ENCODE measurements around the gene GPN2.
"Not testable (repeated sequence)": the region's sequence is repeated elsewhere in the genome, so short reads cannot be mapped to it uniquely, and the experiment has no call there.

GPN2 gene

GRCh38 chr1:26900001-26900814, 10.1 kb upstream of the GPN2 start, which contains the start of gene GPATCH3:
TSS of gene GPATCH3 (minus strand) at chr1:26900467. CDS start at chr1:26900442, 25 bp downstream.
- peaks cover 14 to 27% of the 10 kb centered on the region in 2 donors for H3K36me3 ChIP-seq (ENCODE audit: control insufficient read depth in 1 of 2, insufficient read depth in 2 of 2, low read length in 2 of 2)
- H3K27ac ChIP-seq (ENCODE audit: low read length) = peak within 1 kb of the TSS; percentile 93
- no peaks in the 10 kb centered on the region for H3K9me3 ChIP-seq (ENCODE audit: control insufficient read depth in 1 of 2, low read length in 2 of 2)
- H3K27me3 ChIP-seq (ENCODE audit: low read depth, low read length) = no peaks in the 10 kb centered on the region
- peak within 1 kb of the TSS; percentile 88 to 100 for H3K4me3 ChIP-seq (ENCODE audit: low read depth in 1 of 2, low read length in 2 of 2)
- H3K4me1 ChIP-seq (ENCODE audit: control insufficient read depth in 1 of 2, insufficient read depth in 2 of 2, low read length in 2 of 2) = peaks cover 8 to 20% of the 10 kb centered on the region in 2 donors

- Histone ChIP-seq H3K4me3 (ENCODE audit: low read depth in 1 of 2, low read length in 2 of 2) (no peak overlapping the region), H3K9me3 (ENCODE audit: control insufficient read depth in 1 of 2, low read length in 2 of 2) (no peaks in the 10 kb centered on the region), H3K36me3 (ENCODE audit: control insufficient read depth in 1 of 2, insufficient read depth in 2 of 2, low read length in 2 of 2) (peaks cover 26 to 56% of the 10 kb centered on the region in 2 donors), H3K27ac (ENCODE audit: low read length) (no peak overlapping the region), H3K27me3 (ENCODE audit: low read depth, low read length) (no peaks in the 10 kb centered on the region), H3K4me1 (ENCODE audit: control insufficient read depth in 1 of 2, insufficient read depth in 2 of 2, low read length in 2 of 2) (peaks cover 8 to 20% of the 10 kb centered on the region in 2 donors)
These were observed 7.3 kb upstream of the GPN2 start for GRCh38 chr1:26897351-26897750.

- H3K27me3 ChIP-seq (ENCODE audit: low read depth, low read length) = no peaks in the 10 kb centered on the region
- peaks cover 30 to 56% of the 10 kb centered on the region in 2 donors for H3K36me3 ChIP-seq (ENCODE audit: control insufficient read depth in 1 of 2, insufficient read depth in 2 of 2, low read length in 2 of 2)
- no peak overlapping the region for H3K4me3 ChIP-seq (ENCODE audit: low read depth in 1 of 2, low read length in 2 of 2)
- H3K9me3 ChIP-seq (ENCODE audit: control insufficient read depth in 1 of 2, low read length in 2 of 2) = no peaks in the 10 kb centered on the region
- H3K27ac ChIP-seq (ENCODE audit: low read length) = no peak overlapping the region
- H3K4me1 ChIP-seq (ENCODE audit: control insufficient read depth in 1 of 2, insufficient read depth in 2 of 2, low read length in 2 of 2) = peaks cover 10 to 19% of the 10 kb centered on the region in 2 donors
These were observed 4.2 kb upstream of the GPN2 start for GRCh38 chr1:26894263-26894662.

GRCh38 chr1:26890467-26890796, 349 bp upstream of the GPN2 start:
- Histone ChIP-seq H3K9me3 (ENCODE audit: control insufficient read depth in 1 of 2, low read length in 2 of 2) (no peaks in the 10 kb centered on the region), H3K27me3 (ENCODE audit: low read depth, low read length) (no peaks in the 10 kb centered on the region), H3K4me3 (ENCODE audit: low read depth in 1 of 2, low read length in 2 of 2) (peak overlapping the region; percentile 84 to 97), H3K27ac (ENCODE audit: low read length) (peak overlapping the region; percentile 92), H3K36me3 (ENCODE audit: control insufficient read depth in 1 of 2, insufficient read depth in 2 of 2, low read length in 2 of 2) (peaks cover 37 to 68% of the 10 kb centered on the region in 2 donors), H3K4me1 (ENCODE audit: control insufficient read depth in 1 of 2, insufficient read depth in 2 of 2, low read length in 2 of 2) (peaks cover 12 to 19% of the 10 kb centered on the region in 2 donors)

- H3K36me3 ChIP-seq (ENCODE audit: control insufficient read depth in 1 of 2, insufficient read depth in 2 of 2, low read length in 2 of 2) = peaks cover 48 to 68% of the 10 kb centered on the region in 2 donors
- H3K4me3 ChIP-seq (ENCODE audit: low read depth in 1 of 2, low read length in 2 of 2) = no peak overlapping the region
- peaks cover 12 to 19% of the 10 kb centered on the region in 2 donors for H3K4me1 ChIP-seq (ENCODE audit: control insufficient read depth in 1 of 2, insufficient read depth in 2 of 2, low read length in 2 of 2)
- no peaks in the 10 kb centered on the region for H3K9me3 ChIP-seq (ENCODE audit: control insufficient read depth in 1 of 2, low read length in 2 of 2)
- H3K27ac ChIP-seq (ENCODE audit: low read length) = no peak overlapping the region
- H3K27me3 ChIP-seq (ENCODE audit: low read depth, low read length) = no peaks in the 10 kb centered on the region
These were observed 1.9 kb downstream of the GPN2 start for GRCh38 chr1:26888231-26888630.

GRCh38 chr1:26887125-26887524, 3.0 kb downstream of the GPN2 start:
- H3K36me3 ChIP-seq (ENCODE audit: control insufficient read depth in 1 of 2, insufficient read depth in 2 of 2, low read length in 2 of 2) = peaks cover 50 to 68% of the 10 kb centered on the region in 2 donors
- peaks cover 12 to 19% of the 10 kb centered on the region in 2 donors for H3K4me1 ChIP-seq (ENCODE audit: control insufficient read depth in 1 of 2, insufficient read depth in 2 of 2, low read length in 2 of 2)
- no peaks in the 10 kb centered on the region for H3K27me3 ChIP-seq (ENCODE audit: low read depth, low read length)
- H3K27ac ChIP-seq (ENCODE audit: low read length) = no peak overlapping the region
- no peaks in the 10 kb centered on the region for H3K9me3 ChIP-seq (ENCODE audit: control insufficient read depth in 1 of 2, low read length in 2 of 2)
- no peak overlapping the region for H3K4me3 ChIP-seq (ENCODE audit: low read depth in 1 of 2, low read length in 2 of 2)

- Histone ChIP-seq H3K27ac (ENCODE audit: low read length) (no peak overlapping the region), H3K27me3 (ENCODE audit: low read depth, low read length) (no peaks in the 10 kb centered on the region), H3K9me3 (ENCODE audit: control insufficient read depth in 1 of 2, low read length in 2 of 2) (no peaks in the 10 kb centered on the region), H3K4me3 (ENCODE audit: low read depth in 1 of 2, low read length in 2 of 2) (no peak overlapping the region), H3K36me3 (ENCODE audit: control insufficient read depth in 1 of 2, insufficient read depth in 2 of 2, low read length in 2 of 2) (peaks cover 53 to 95% of the 10 kb centered on the region in 2 donors), H3K4me1 (ENCODE audit: control insufficient read depth in 1 of 2, insufficient read depth in 2 of 2, low read length in 2 of 2) (no peaks in the 10 kb centered on the region)
These were observed 7.2 kb downstream of the GPN2 start for GRCh38 chr1:26882696-26883463.

GRCh38 chr1:26881611-26882010, 8.5 kb downstream of the GPN2 start:
- H3K9me3 ChIP-seq (ENCODE audit: control insufficient read depth in 1 of 2, low read length in 2 of 2); H3K4me1 ChIP-seq (ENCODE audit: control insufficient read depth in 1 of 2, insufficient read depth in 2 of 2, low read length in 2 of 2); H3K4me3 ChIP-seq (ENCODE audit: low read depth in 1 of 2, low read length in 2 of 2); H3K27ac ChIP-seq (ENCODE audit: low read length); H3K27me3 ChIP-seq (ENCODE audit: low read depth, low read length): not testable (repeated sequence)
- H3K36me3 ChIP-seq (ENCODE audit: control insufficient read depth in 1 of 2, insufficient read depth in 2 of 2, low read length in 2 of 2) = peaks cover 55 to 92% of the 10 kb centered on the region in 2 donors

GRCh38 chr1:26879793-26880192, 10.3 kb downstream of the GPN2 start:
- no peak overlapping the region for H3K27ac ChIP-seq (ENCODE audit: low read length)
- H3K4me3 ChIP-seq (ENCODE audit: low read depth in 1 of 2, low read length in 2 of 2) = no peak overlapping the region
- no peaks in the 10 kb centered on the region for H3K27me3 ChIP-seq (ENCODE audit: low read depth, low read length)
- peaks cover 53 to 79% of the 10 kb centered on the region in 2 donors for H3K36me3 ChIP-seq (ENCODE audit: control insufficient read depth in 1 of 2, insufficient read depth in 2 of 2, low read length in 2 of 2)
- H3K4me1 ChIP-seq (ENCODE audit: control insufficient read depth in 1 of 2, insufficient read depth in 2 of 2, low read length in 2 of 2) = no peaks in the 10 kb centered on the region
- H3K9me3 ChIP-seq (ENCODE audit: control insufficient read depth in 1 of 2, low read length in 2 of 2) = no peaks in the 10 kb centered on the region

GRCh38 chr1:26877326-26877725, 12.8 kb downstream of the GPN2 start:
- no peaks in the 10 kb centered on the region for H3K4me1 ChIP-seq (ENCODE audit: control insufficient read depth in 1 of 2, insufficient read depth in 2 of 2, low read length in 2 of 2)
- H3K27ac ChIP-seq (ENCODE audit: low read length) = no peak overlapping the region
- no peaks in the 10 kb centered on the region for H3K27me3 ChIP-seq (ENCODE audit: low read depth, low read length)
- peaks cover 33 to 54% of the 10 kb centered on the region in 2 donors for H3K36me3 ChIP-seq (ENCODE audit: control insufficient read depth in 1 of 2, insufficient read depth in 2 of 2, low read length in 2 of 2)
- no peaks in the 10 kb centered on the region for H3K9me3 ChIP-seq (ENCODE audit: control insufficient read depth in 1 of 2, low read length in 2 of 2)
- H3K4me3 ChIP-seq (ENCODE audit: low read depth in 1 of 2, low read length in 2 of 2) = no peak overlapping the region

- Histone ChIP-seq H3K9me3 (ENCODE audit: control insufficient read depth in 1 of 2, low read length in 2 of 2) (no peaks in the 10 kb centered on the region), H3K27me3 (ENCODE audit: low read depth, low read length) (no peaks in the 10 kb centered on the region), H3K27ac (ENCODE audit: low read length) (no peak overlapping the region), H3K36me3 (ENCODE audit: control insufficient read depth in 1 of 2, insufficient read depth in 2 of 2, low read length in 2 of 2) (peaks cover 29 to 30% of the 10 kb centered on the region in 2 donors), H3K4me1 (ENCODE audit: control insufficient read depth in 1 of 2, insufficient read depth in 2 of 2, low read length in 2 of 2) (no peaks in the 10 kb centered on the region), H3K4me3 (ENCODE audit: low read depth in 1 of 2, low read length in 2 of 2) (no peak overlapping the region)
These were observed 15.2 kb downstream of the GPN2 start for GRCh38 chr1:26874896-26875295.
